Measurements from ENCODE around the gene ZDBF2. TPM values are rescaled to one million over a fixed set of nuclear protein-coding genes. Genes with fewer than 3 reads are reported as not detected.

ZDBF2 gene
- total and polyA plus RNA-seq, 8 donors, result 1.6 to 14.3 (median 11.8) TPM

DNA sequence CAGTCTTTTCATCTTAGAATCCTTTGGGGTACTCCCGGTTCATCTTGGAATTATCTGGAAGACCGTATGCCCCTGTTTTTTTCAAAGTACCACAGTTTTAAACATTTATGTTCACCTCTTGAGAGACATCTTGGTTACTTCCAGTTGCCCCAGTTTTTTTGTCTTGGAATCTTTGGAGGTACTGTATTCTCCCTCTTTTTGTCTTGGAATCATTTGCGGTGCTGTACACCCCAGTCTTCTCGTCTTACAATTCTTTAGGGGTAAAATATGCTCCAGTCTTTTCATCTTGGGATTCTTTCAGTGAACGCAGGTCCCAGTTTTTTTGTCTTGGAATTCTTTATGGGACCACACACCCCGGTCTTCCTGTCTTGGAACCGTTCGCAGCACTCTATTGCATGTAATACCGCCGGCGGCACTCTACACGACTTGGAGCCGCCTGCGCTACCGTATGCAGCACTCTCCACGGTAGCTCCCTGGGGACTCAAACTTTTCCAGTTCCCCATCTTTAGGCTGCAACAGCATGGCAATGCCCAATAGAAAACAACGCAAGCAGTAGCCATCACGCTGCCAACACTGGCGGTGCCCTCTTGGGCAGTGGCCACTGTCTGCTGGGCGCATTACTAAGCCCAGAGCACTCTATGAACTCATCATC is 21.2 kb upstream of the ZDBF2 start:
- Histone ChIP-seq H3K4me1 (no peaks in the 10 kb centered on the region), H3K36me3 (no peaks in the 10 kb centered on the region), H3K9me3 (no peaks in the 10 kb centered on the region), H3K27me3 (no peaks in the 10 kb centered on the region), H3K4me3 (no peak overlapping the region), H3K27ac (no peak overlapping the region)
- intact Hi-C loops (cut with DNase I), result no loop called here
- TF ChIP-seq, protein P1, sequence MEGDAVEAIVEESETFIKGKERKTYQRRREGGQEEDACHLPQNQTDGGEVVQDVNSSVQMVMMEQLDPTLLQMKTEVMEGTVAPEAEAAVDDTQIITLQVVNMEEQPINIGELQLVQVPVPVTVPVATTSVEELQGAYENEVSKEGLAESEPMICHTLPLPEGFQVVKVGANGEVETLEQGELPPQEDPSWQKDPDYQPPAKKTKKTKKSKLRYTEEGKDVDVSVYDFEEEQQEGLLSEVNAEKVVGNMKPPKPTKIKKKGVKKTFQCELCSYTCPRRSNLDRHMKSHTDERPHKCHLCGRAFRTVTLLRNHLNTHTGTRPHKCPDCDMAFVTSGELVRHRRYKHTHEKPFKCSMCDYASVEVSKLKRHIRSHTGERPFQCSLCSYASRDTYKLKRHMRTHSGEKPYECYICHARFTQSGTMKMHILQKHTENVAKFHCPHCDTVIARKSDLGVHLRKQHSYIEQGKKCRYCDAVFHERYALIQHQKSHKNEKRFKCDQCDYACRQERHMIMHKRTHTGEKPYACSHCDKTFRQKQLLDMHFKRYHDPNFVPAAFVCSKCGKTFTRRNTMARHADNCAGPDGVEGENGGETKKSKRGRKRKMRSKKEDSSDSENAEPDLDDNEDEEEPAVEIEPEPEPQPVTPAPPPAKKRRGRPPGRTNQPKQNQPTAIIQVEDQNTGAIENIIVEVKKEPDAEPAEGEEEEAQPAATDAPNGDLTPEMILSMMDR (IDR thresholded peaks at IDR 0.05), result no peak
- ATAC-seq (no peak), FAIRE-seq (no peak), DNase-seq (no peak)
- 43 to 50% methylated on average over 20 of the region's 20 CpGs for WGBS, 2 donors

DNA sequence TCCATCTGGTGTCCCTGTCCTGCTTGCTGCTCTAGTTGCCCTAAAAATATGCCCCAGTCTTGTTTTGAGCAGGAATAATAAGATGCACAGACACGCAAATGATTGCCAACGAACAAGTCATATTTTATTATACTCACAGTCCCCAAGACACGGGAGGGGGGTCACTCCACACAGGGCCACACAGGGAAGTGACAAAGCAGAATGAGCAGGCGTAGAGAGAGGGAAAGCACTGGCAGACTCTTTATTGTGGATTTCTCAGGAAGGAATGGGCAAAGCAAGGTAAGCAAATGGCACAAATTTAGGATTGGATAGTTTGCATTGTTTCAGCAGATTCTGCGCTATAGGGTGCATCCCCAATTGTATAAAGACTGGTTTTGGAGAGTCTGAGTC is 20.7 kb upstream of the ZDBF2 start:
- Histone ChIP-seq H3K27me3 (no peaks in the 10 kb centered on the region), H3K9me3 (no peaks in the 10 kb centered on the region), H3K27ac (no peak overlapping the region), H3K4me3 (no peak overlapping the region), H3K4me1 (no peaks in the 10 kb centered on the region), H3K36me3 (no peaks in the 10 kb centered on the region)
- DNase-seq, result no peak
- intact Hi-C loops (cut with DNase I), result no loop called here
- WGBS, 2 donors, result 44 to 49% methylated on average over 5 of the region's 5 CpGs
- no peak for ATAC-seq
- TF ChIP-seq, protein P1 (IDR thresholded peaks at IDR 0.05), result no peak
- FAIRE-seq, result no peak

DNA sequence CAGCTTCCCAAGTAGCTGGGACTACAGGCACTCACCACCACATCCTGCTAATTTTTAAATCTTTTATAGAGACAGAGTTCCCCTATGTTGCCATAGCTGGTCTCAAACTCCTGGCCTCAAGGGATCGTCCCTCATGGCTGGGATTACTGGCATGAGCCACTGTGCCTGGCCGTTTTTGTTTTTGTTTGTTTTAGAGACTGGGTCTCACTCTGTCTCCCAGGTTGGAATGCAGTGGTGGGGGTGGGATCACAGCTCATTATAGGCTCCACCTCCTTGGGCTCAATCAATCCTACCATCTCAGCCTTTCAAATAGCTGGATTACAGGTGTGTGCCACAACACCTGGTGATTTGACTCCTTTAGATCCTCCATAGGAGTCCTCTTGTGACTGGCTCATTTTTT is 19.5 kb upstream of the ZDBF2 start:
- H3K36me3 ChIP-seq, result no peaks in the 10 kb centered on the region
- H3K4me1 ChIP-seq, result no peaks in the 10 kb centered on the region
- H3K4me3 ChIP-seq, result no peak overlapping the region
- FAIRE-seq (no peak), ATAC-seq (no peak), DNase-seq (no peak)
- TF ChIP-seq, protein P1 (IDR thresholded peaks at IDR 0.05), result no peak
- no peaks in the 10 kb centered on the region for H3K27me3 ChIP-seq
- H3K9me3 ChIP-seq, result no peaks in the 10 kb centered on the region
- WGBS, 2 donors, result 24 to 36% methylated on average over 2 of the region's 2 CpGs
- no peak overlapping the region for H3K27ac ChIP-seq
- intact Hi-C loops (cut with DNase I), result no loop called here

DNA sequence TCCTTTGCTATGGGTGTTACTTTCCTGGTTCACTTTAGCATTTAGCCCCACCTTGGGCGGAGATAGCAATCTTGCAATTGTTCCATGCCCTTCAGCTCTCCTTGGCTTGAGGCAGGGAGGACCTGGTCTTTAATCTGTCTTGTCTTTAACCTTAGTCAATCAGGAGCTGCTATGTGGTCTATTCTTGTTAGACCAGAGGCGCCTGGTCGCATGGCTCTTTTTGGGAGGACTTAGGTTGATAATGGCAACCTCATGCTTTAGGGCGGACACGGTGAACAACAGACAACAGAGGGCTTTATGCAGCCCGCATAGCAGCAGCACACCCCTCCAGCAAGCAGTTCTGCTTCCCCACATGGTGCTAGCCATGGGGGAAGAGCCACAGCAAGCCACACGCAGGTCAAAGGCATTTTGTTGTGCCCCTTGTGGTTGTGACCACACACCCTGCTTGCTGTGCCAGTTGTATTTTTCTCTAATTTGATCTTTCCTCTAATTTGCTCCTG is 17.7 kb upstream of the ZDBF2 start:
- Histone ChIP-seq H3K9me3 (no peaks in the 10 kb centered on the region), H3K36me3 (no peaks in the 10 kb centered on the region), H3K27me3 (peaks cover 0 to 3% (median 1%) of the 10 kb centered on the region in 4 donors), H3K27ac (no peak overlapping the region), H3K4me3 (no peak overlapping the region), H3K4me1 (no peaks in the 10 kb centered on the region)
- no peak for DNase-seq
- TF ChIP-seq, protein P1 (IDR thresholded peaks at IDR 0.05), result no peak
- no peak for FAIRE-seq
- 43 to 46% methylated on average over 7 of the region's 7 CpGs for WGBS, 2 donors
- intact Hi-C loops (cut with DNase I), result no loop called here
- ATAC-seq, result no peak

DNA sequence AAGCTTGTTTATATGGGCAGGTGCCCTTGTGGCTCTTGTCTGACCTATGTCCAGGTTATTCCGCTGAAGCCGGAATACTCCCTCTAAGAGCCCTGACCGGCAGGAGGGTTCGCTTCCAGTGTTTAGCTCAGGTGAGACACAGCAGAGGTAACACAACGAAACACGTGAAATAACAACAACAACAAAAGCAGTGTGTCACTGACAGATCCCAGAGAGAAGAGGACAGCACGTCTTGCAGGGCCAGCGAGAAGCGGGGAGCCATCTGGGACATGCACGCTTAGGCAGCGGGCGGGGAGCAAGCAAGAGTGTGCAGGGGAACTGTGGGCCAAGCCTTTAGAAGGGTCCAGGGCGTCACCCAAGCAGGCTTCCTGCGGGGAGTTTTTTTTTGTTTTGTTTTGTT is 17.1 kb upstream of the ZDBF2 start:
- no peaks in the 10 kb centered on the region for H3K36me3 ChIP-seq
- H3K27me3 ChIP-seq, result peaks cover 0 to 9% (median 2%) of the 10 kb centered on the region in 4 donors
- ATAC-seq (no peak), FAIRE-seq (no peak), DNase-seq (no peak)
- no peak overlapping the region for H3K4me3 ChIP-seq
- no peaks in the 10 kb centered on the region for H3K9me3 ChIP-seq
- H3K27ac ChIP-seq, result no peak overlapping the region
- TF ChIP-seq, protein P1 (IDR thresholded peaks at IDR 0.05), result no peak
- intact Hi-C loops (cut with DNase I), result no loop called here
- WGBS, 2 donors, result 49 to 58% methylated on average over 14 of the region's 14 CpGs
- H3K4me1 ChIP-seq, result no peaks in the 10 kb centered on the region
